ENCODE measurements around the gene SUMO2. TPM values are rescaled to one million over a fixed set of nuclear protein-coding genes. Genes with fewer than 3 reads are reported as not detected.
"Not testable (repeated sequence)": the region's sequence is repeated elsewhere in the genome, so short reads cannot be mapped to it uniquely, and the experiment has no call there.

The SUMO2 gene
- polyA plus RNA-seq, 1 donor = 338 TPM

GRCh38 chr17:75151930-75152329, 30.8 kb downstream of the SUMO2 start:
- H3K27me3 ChIP-seq (ENCODE audit: control insufficient read depth, insufficient read depth, low read length) = no peaks in the 10 kb centered on the region
- peak overlapping the region; percentile 69 for H3K27ac ChIP-seq (ENCODE audit: low read length)
- DNase-seq = peak in 1 of 2 donors; percentile 14
- peaks cover 21% of the 10 kb centered on the region for H3K4me1 ChIP-seq (ENCODE audit: control insufficient read depth, insufficient read depth, low read length)
- H3K9me3 ChIP-seq (ENCODE audit: control insufficient read depth, low read depth, low read length) = no peaks in the 10 kb centered on the region
- 89% methylated on average over 1 of the region's 6 CpGs for WGBS (ENCODE audit: insufficient coverage, low lambda C conversion rate)
- no peak overlapping the region for H3K4me3 ChIP-seq (ENCODE audit: low read length)
- H3K36me3 ChIP-seq (ENCODE audit: control insufficient read depth, insufficient read depth, low read length) = peaks cover 8% of the 10 kb centered on the region

GRCh38 chr17:75147878-75148546, 34.7 kb downstream of the SUMO2 start:
- H3K36me3 ChIP-seq (ENCODE audit: control insufficient read depth, insufficient read depth, low read length) = peaks cover 43% of the 10 kb centered on the region
- no peaks in the 10 kb centered on the region for H3K27me3 ChIP-seq (ENCODE audit: control insufficient read depth, insufficient read depth, low read length)
- H3K27ac ChIP-seq (ENCODE audit: low read length) = peak overlapping the region; percentile 72
- peak; percentile 48 to 78 for DNase-seq
- WGBS (ENCODE audit: insufficient coverage, low lambda C conversion rate) = no CpG with 5 or more reads among the region's 6 CpGs
- no peaks in the 10 kb centered on the region for H3K9me3 ChIP-seq (ENCODE audit: control insufficient read depth, low read depth, low read length)
- H3K4me1 ChIP-seq (ENCODE audit: control insufficient read depth, insufficient read depth, low read length) = peaks cover 20% of the 10 kb centered on the region
- H3K4me3 ChIP-seq (ENCODE audit: low read length) = no peak overlapping the region

GRCh38 chr17:75146592-75146991, 36.2 kb downstream of the SUMO2 start:
- H3K27ac ChIP-seq (ENCODE audit: low read length) = no peak overlapping the region
- no peak for DNase-seq
- no peaks in the 10 kb centered on the region for H3K27me3 ChIP-seq (ENCODE audit: control insufficient read depth, insufficient read depth, low read length)
- peaks cover 53% of the 10 kb centered on the region for H3K36me3 ChIP-seq (ENCODE audit: control insufficient read depth, insufficient read depth, low read length)
- H3K9me3 ChIP-seq (ENCODE audit: control insufficient read depth, low read depth, low read length) = no peaks in the 10 kb centered on the region
- H3K4me3 ChIP-seq (ENCODE audit: low read length) = no peak overlapping the region
- H3K4me1 ChIP-seq (ENCODE audit: control insufficient read depth, insufficient read depth, low read length) = peaks cover 12% of the 10 kb centered on the region
- WGBS (ENCODE audit: insufficient coverage, low lambda C conversion rate) = no CpG with 5 or more reads among the region's 3 CpGs

- WGBS (ENCODE audit: insufficient coverage, low lambda C conversion rate) = 100% methylated on average over 1 of the region's 11 CpGs
- Histone ChIP-seq H3K27me3 (ENCODE audit: control insufficient read depth, insufficient read depth, low read length) (no peaks in the 10 kb centered on the region), H3K4me3 (ENCODE audit: low read length) (no peak overlapping the region), H3K36me3 (ENCODE audit: control insufficient read depth, insufficient read depth, low read length) (peaks cover 65% of the 10 kb centered on the region), H3K4me1 (ENCODE audit: control insufficient read depth, insufficient read depth, low read length) (peaks cover 12% of the 10 kb centered on the region), H3K9me3 (ENCODE audit: control insufficient read depth, low read depth, low read length) (no peaks in the 10 kb centered on the region), H3K27ac (ENCODE audit: low read length) (no peak overlapping the region)
- no peak for DNase-seq
Measured at GRCh38 chr17:75144816-75145512, 37.8 kb downstream of the SUMO2 start.

GRCh38 chr17:75142236-75142971, 40.4 kb downstream of the SUMO2 start:
- DNase-seq = no peak
- Histone ChIP-seq H3K4me1 (ENCODE audit: control insufficient read depth, insufficient read depth, low read length) (peaks cover 1% of the 10 kb centered on the region), H3K27ac (ENCODE audit: low read length) (no peak overlapping the region), H3K27me3 (ENCODE audit: control insufficient read depth, insufficient read depth, low read length) (no peaks in the 10 kb centered on the region), H3K4me3 (ENCODE audit: low read length) (no peak overlapping the region), H3K9me3 (ENCODE audit: control insufficient read depth, low read depth, low read length) (no peaks in the 10 kb centered on the region), H3K36me3 (ENCODE audit: control insufficient read depth, insufficient read depth, low read length) (peaks cover 69% of the 10 kb centered on the region)
- WGBS (ENCODE audit: insufficient coverage, low lambda C conversion rate) = 100% methylated on average over 1 of the region's 13 CpGs

GRCh38 chr17:75138519-75138918, 44.2 kb downstream of the SUMO2 start:
- no peak for DNase-seq

GRCh38 chr17:75137762-75138161, 45.0 kb downstream of the SUMO2 start:
- peaks cover 35% of the 10 kb centered on the region for H3K36me3 ChIP-seq (ENCODE audit: control insufficient read depth, insufficient read depth, low read length)
- H3K27ac ChIP-seq (ENCODE audit: low read length); H3K4me1 ChIP-seq (ENCODE audit: control insufficient read depth, insufficient read depth, low read length); H3K4me3 ChIP-seq (ENCODE audit: low read length); H3K27me3 ChIP-seq (ENCODE audit: control insufficient read depth, insufficient read depth, low read length); DNase-seq; H3K9me3 ChIP-seq (ENCODE audit: control insufficient read depth, low read depth, low read length): not testable (repeated sequence)
- WGBS (ENCODE audit: insufficient coverage, low lambda C conversion rate) = no CpG with 5 or more reads among the region's 9 CpGs

More at GRCh38 chr17:75138519-75138918, 44.2 kb downstream of the SUMO2 start:
- no peak overlapping the region for H3K27ac ChIP-seq (ENCODE audit: low read length)
- H3K27me3 ChIP-seq (ENCODE audit: control insufficient read depth, insufficient read depth, low read length) = no peaks in the 10 kb centered on the region
- H3K36me3 ChIP-seq (ENCODE audit: control insufficient read depth, insufficient read depth, low read length) = peaks cover 39% of the 10 kb centered on the region
- no peaks in the 10 kb centered on the region for H3K9me3 ChIP-seq (ENCODE audit: control insufficient read depth, low read depth, low read length)
- no peak overlapping the region for H3K4me3 ChIP-seq (ENCODE audit: low read length)
- WGBS (ENCODE audit: insufficient coverage, low lambda C conversion rate) = no CpG with 5 or more reads among the region's 5 CpGs
- no peaks in the 10 kb centered on the region for H3K4me1 ChIP-seq (ENCODE audit: control insufficient read depth, insufficient read depth, low read length)

GRCh38 chr17:75135946-75136345, 46.8 kb downstream of the SUMO2 start:
- Histone ChIP-seq H3K27me3 (ENCODE audit: control insufficient read depth, insufficient read depth, low read length) (no peaks in the 10 kb centered on the region), H3K4me3 (ENCODE audit: low read length) (no peak overlapping the region), H3K36me3 (ENCODE audit: control insufficient read depth, insufficient read depth, low read length) (peaks cover 23% of the 10 kb centered on the region), H3K4me1 (ENCODE audit: control insufficient read depth, insufficient read depth, low read length) (no peaks in the 10 kb centered on the region), H3K27ac (ENCODE audit: low read length) (no peak overlapping the region), H3K9me3 (ENCODE audit: control insufficient read depth, low read depth, low read length) (no peaks in the 10 kb centered on the region)
- DNase-seq = no peak
- WGBS (ENCODE audit: insufficient coverage, low lambda C conversion rate) = no CpG with 5 or more reads among the region's 8 CpGs

GRCh38 chr17:75135452-75135851, 47.3 kb downstream of the SUMO2 start:
- H3K36me3 ChIP-seq (ENCODE audit: control insufficient read depth, insufficient read depth, low read length) = peaks cover 18% of the 10 kb centered on the region
- H3K9me3 ChIP-seq (ENCODE audit: control insufficient read depth, low read depth, low read length) = no peaks in the 10 kb centered on the region
- H3K27ac ChIP-seq (ENCODE audit: low read length) = no peak overlapping the region
- 100% methylated on average over 1 of the region's 5 CpGs for WGBS (ENCODE audit: insufficient coverage, low lambda C conversion rate)
- no peaks in the 10 kb centered on the region for H3K27me3 ChIP-seq (ENCODE audit: control insufficient read depth, insufficient read depth, low read length)
- DNase-seq = no peak
- H3K4me3 ChIP-seq (ENCODE audit: low read length) = no peak overlapping the region
- H3K4me1 ChIP-seq (ENCODE audit: control insufficient read depth, insufficient read depth, low read length) = peaks cover 1% of the 10 kb centered on the region

GRCh38 chr17:75133607-75134347, 49.0 kb downstream of the SUMO2 start:
- H3K36me3 ChIP-seq (ENCODE audit: control insufficient read depth, insufficient read depth, low read length) = peaks cover 24% of the 10 kb centered on the region
- H3K4me1 ChIP-seq (ENCODE audit: control insufficient read depth, insufficient read depth, low read length); H3K9me3 ChIP-seq (ENCODE audit: control insufficient read depth, low read depth, low read length); H3K4me3 ChIP-seq (ENCODE audit: low read length); H3K27me3 ChIP-seq (ENCODE audit: control insufficient read depth, insufficient read depth, low read length); DNase-seq; H3K27ac ChIP-seq (ENCODE audit: low read length): not testable (repeated sequence)
- 35% methylated on average over 2 of the region's 14 CpGs for WGBS (ENCODE audit: insufficient coverage, low lambda C conversion rate)

Measured in large intestine (tissue), 3 donors.